MCF 10A (cell line): Measurements from ENCODE around the gene MCTP2. TPM values are rescaled to one million over a fixed set of nuclear protein-coding genes. Genes with fewer than 3 reads are reported as not detected.
A peak's percentile ranks its signal among the peaks of the same experiment; 100 is the strongest.

Source experiments
- BruUV-seq: library from RNA; stranded (reverse); fragments of 400-500 nt; replicated peaks from 2 replicates; lab custom pipeline; 2021; lab: Mats Ljungman, UMichigan
- CTCF ChIA-PET: fragments of 300-600 bp; sonication (Branson Sonifier 250); formaldehyde crosslinking; extraction: SDS; loops from one replicate; lab custom pipeline; 2021; ENCODE audit warnings: antibody characterized with exemption, inconsistent platforms; lab: Yijun Ruan, JAX
- POLR2A ChIA-PET: fragments of 300-600, 350-650 bp; sonication (Branson Sonifier 250); formaldehyde crosslinking; extraction: SDS; loops from one replicate; lab custom pipeline; 2020; ENCODE audit warnings: antibody characterized with exemption, inconsistent platforms; lab: Yijun Ruan, JAX
- DNase-seq: peaks from one replicate; pipeline ENCODE4 v3.0.0-alpha.2; 2018; ENCODE audit not compliant: unreplicated experiment
- H3K27ac Mint-ChIP-seq: one replicate; pipeline ENCODE4 v1.8.0; 2022; ENCODE audit warnings: mild to moderate bottlenecking, low read depth, mixed read lengths; ENCODE audit not compliant: unreplicated experiment
- H3K27me3 Mint-ChIP-seq: one replicate; pipeline ENCODE4 v1.8.0; 2022; ENCODE audit warnings: mixed read lengths; ENCODE audit not compliant: insufficient read depth, unreplicated experiment
- H3K36me3 Mint-ChIP-seq: one replicate; pipeline ENCODE4 v1.8.0; 2022; ENCODE audit warnings: mild to moderate bottlenecking, moderate library complexity, mixed read lengths; ENCODE audit not compliant: insufficient read depth, unreplicated experiment
- H3K4me1 Mint-ChIP-seq: one replicate; pipeline ENCODE4 v1.8.0; 2022; ENCODE audit warnings: mixed read lengths; ENCODE audit not compliant: insufficient read depth, unreplicated experiment
- H3K4me3 Mint-ChIP-seq: one replicate; pipeline ENCODE4 v1.8.0; 2022; ENCODE audit warnings: mild to moderate bottlenecking, moderate library complexity, mixed read lengths; ENCODE audit not compliant: unreplicated experiment
- H3K9me3 Mint-ChIP-seq: one replicate; pipeline ENCODE4 v1.8.0; 2022; ENCODE audit warnings: mixed read lengths; ENCODE audit not compliant: unreplicated experiment
- intact Hi-C: fragments of 100-400 bp; cut with micrococcal nuclease; formaldehyde crosslinking; loops from 2 replicates; pipeline ENCODE4 v1.14.1; 2022
- total RNA-seq: library from RNA; stranded (reverse); gene quantifications from 2 replicates; pipeline ENCODE4 v1.2.3, GENCODE V29; 2022
- TF ChIP-seq, protein P1 (sequence below): fragments of 200-600 bp; IDR thresholded peaks from one replicate; pipeline ENCODE4 v1.8.0; 2022; ENCODE audit warnings: antibody characterized with exemption, mild to moderate bottlenecking; ENCODE audit not compliant: unreplicated experiment

Gene MCTP2
- total RNA-seq, 1 experiment from 2014 or later, result 25.7 TPM

DNA sequence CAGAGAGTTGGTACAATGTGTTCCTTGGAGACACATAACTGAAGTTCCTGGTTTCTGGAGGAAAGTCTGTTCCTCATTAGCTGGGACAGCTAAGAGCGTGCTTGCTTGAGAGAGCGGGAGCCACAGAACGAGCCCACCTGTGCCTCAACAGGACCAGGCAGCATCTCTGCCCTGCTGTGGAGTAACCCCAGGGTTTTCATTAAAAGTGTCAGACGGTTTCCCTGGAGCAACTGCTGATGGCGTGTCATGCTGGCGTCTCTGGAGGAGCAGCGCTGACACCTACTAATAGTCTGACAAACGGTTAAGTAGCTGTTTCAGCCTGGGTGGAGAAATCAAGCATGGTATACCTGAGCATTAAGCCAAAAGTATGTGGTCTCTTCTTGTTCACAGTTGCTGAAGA is 150.0 kb downstream of the MCTP2 start:
- no peak overlapping the region for H3K27ac Mint-ChIP-seq
- intact Hi-C loops, result no loop called here
- DNase-seq, result no peak
- no peaks in the 10 kb centered on the region for H3K27me3 Mint-ChIP-seq
- no peaks in the 10 kb centered on the region for H3K4me1 Mint-ChIP-seq
- H3K4me3 Mint-ChIP-seq, result no peak overlapping the region
- TF ChIP-seq, protein P1, sequence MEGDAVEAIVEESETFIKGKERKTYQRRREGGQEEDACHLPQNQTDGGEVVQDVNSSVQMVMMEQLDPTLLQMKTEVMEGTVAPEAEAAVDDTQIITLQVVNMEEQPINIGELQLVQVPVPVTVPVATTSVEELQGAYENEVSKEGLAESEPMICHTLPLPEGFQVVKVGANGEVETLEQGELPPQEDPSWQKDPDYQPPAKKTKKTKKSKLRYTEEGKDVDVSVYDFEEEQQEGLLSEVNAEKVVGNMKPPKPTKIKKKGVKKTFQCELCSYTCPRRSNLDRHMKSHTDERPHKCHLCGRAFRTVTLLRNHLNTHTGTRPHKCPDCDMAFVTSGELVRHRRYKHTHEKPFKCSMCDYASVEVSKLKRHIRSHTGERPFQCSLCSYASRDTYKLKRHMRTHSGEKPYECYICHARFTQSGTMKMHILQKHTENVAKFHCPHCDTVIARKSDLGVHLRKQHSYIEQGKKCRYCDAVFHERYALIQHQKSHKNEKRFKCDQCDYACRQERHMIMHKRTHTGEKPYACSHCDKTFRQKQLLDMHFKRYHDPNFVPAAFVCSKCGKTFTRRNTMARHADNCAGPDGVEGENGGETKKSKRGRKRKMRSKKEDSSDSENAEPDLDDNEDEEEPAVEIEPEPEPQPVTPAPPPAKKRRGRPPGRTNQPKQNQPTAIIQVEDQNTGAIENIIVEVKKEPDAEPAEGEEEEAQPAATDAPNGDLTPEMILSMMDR, result no peak
- ChIA-PET CTCF (interaction anchor here (0.6 kb wide), 1 partner anchor 665 kb away, joined by 3 read pairs; no protein-coding TSS in a partner anchor), POLR2A (interaction anchor here (0.9 kb wide), 1 partner anchor 15 kb away, joined by 3 read pairs; no protein-coding TSS in a partner anchor)
- BruUV-seq, result no TSS peak
- peaks cover 19% of the 10 kb centered on the region for H3K36me3 Mint-ChIP-seq
- H3K9me3 Mint-ChIP-seq, result no peaks in the 10 kb centered on the region

- BruUV-seq, result no TSS peak
- no peak overlapping the region for H3K4me3 Mint-ChIP-seq
- TF ChIP-seq, protein P1, result no peak
- ChIA-PET CTCF (no interaction called here), POLR2A (no interaction called here)
- intact Hi-C loops, result no loop called here
- no peak for DNase-seq
- no peak overlapping the region for H3K27ac Mint-ChIP-seq
- no peaks in the 10 kb centered on the region for H3K27me3 Mint-ChIP-seq
- H3K36me3 Mint-ChIP-seq, result peaks cover 17% of the 10 kb centered on the region
- H3K9me3 Mint-ChIP-seq, result no peaks in the 10 kb centered on the region
- no peaks in the 10 kb centered on the region for H3K4me1 Mint-ChIP-seq
Measured at GRCh38 chr15:94383041-94383440, 151.7 kb downstream of the MCTP2 start.

- H3K9me3 Mint-ChIP-seq, result no peaks in the 10 kb centered on the region
- ChIA-PET POLR2A (no interaction called here), CTCF (no interaction called here)
- BruUV-seq, result no TSS peak
- TF ChIP-seq, protein P1, result no peak
- H3K4me3 Mint-ChIP-seq, result no peak overlapping the region
- H3K4me1 Mint-ChIP-seq, result no peaks in the 10 kb centered on the region
- peak; percentile 29 for DNase-seq
- H3K36me3 Mint-ChIP-seq, result peaks cover 17% of the 10 kb centered on the region
- no peak overlapping the region for H3K27ac Mint-ChIP-seq
- intact Hi-C loops, result no loop called here
- H3K27me3 Mint-ChIP-seq, result no peaks in the 10 kb centered on the region
Measured at GRCh38 chr15:94383706-94384105, 152.3 kb downstream of the MCTP2 start.

GRCh38 chr15:94385441-94385840 is 154.1 kb downstream of the MCTP2 start:
- CTCF ChIA-PET, result no interaction called here
- POLR2A ChIA-PET, result no interaction called here
- H3K9me3 Mint-ChIP-seq, result no peaks in the 10 kb centered on the region
- no peak for DNase-seq
- BruUV-seq, result no TSS peak
- no peak overlapping the region for H3K27ac Mint-ChIP-seq
- no peaks in the 10 kb centered on the region for H3K27me3 Mint-ChIP-seq
- intact Hi-C loops, result no loop called here
- peaks cover 23% of the 10 kb centered on the region for H3K36me3 Mint-ChIP-seq
- TF ChIP-seq, protein P1, result no peak
- H3K4me1 Mint-ChIP-seq, result no peaks in the 10 kb centered on the region
- H3K4me3 Mint-ChIP-seq, result no peak overlapping the region
